Karpas-422 (cell line): Measurements from ENCODE around the gene BANP. TPM values are rescaled to one million over a fixed set of nuclear protein-coding genes. Genes with fewer than 3 reads are reported as not detected.
"Not testable (repeated sequence)": the region's sequence is repeated elsewhere in the genome, so short reads cannot be mapped to it uniquely, and the experiment has no call there.

Experiments used
- DNase-seq: peaks from one replicate; pipeline ENCODE4 v3.0.0-alpha.2; 2015
- H2AFZ ChIP-seq: fragments of 200-600 bp; sonication (generic); 2 replicates; pipeline ENCODE4 v1.6.1; 2014; ENCODE audit warnings: antibody characterized with exemption, low read length, mixed read lengths
- H3K27ac ChIP-seq: fragments of 200-600 bp; sonication (generic); 2 replicates; pipeline ENCODE4 v1.5.1; 2014; ENCODE audit warnings: mild to moderate bottlenecking, low read length, moderate library complexity
- H3K27me3 ChIP-seq: fragments of 200-600 bp; sonication (generic); 2 replicates; pipeline ENCODE4 v1.6.1; 2014; ENCODE audit warnings: low read length, mixed read lengths
- H3K36me3 ChIP-seq: fragments of 200-600 bp; sonication (generic); 2 replicates; pipeline ENCODE4 v1.6.1; 2014; ENCODE audit warnings: low read length, mixed read lengths; ENCODE audit not compliant: insufficient read depth
- H3K4me1 ChIP-seq: fragments of 200-600 bp; sonication (generic); 2 replicates; pipeline ENCODE4 v1.6.1; 2014; ENCODE audit warnings: mild to moderate bottlenecking, low read length, mixed read lengths
- H3K4me2 ChIP-seq: fragments of 200-600 bp; sonication (generic); 2 replicates; pipeline ENCODE4 v1.6.1; 2014; ENCODE audit warnings: low read length, low read depth, mild to moderate bottlenecking; ENCODE audit not compliant: poor library complexity, severe bottlenecking
- H3K4me3 ChIP-seq: fragments of 200-600 bp; sonication (generic); 2 replicates; pipeline ENCODE4 v1.5.1; 2014; ENCODE audit warnings: mild to moderate bottlenecking, antibody characterized with exemption, low read length, mixed read lengths
- H3K79me2 ChIP-seq: fragments of 200-600 bp; sonication (generic); 2 replicates; pipeline ENCODE4 v1.6.1; 2014; ENCODE audit warnings: mild to moderate bottlenecking, low read length, mixed read lengths
- H3K9ac ChIP-seq: fragments of 200-600 bp; sonication (generic); 2 replicates; pipeline ENCODE4 v1.6.0; 2014; ENCODE audit warnings: low read length
- H3K9me2 ChIP-seq: fragments of 200-600 bp; sonication (generic), shearing (Covaris generic); replicated peaks from 2 replicates; pipeline ENCODE4 v1.6.0; 2014; ENCODE audit warnings: mild to moderate bottlenecking, low read length, moderate library complexity; ENCODE audit not compliant: insufficient read depth
- H3K9me3 ChIP-seq: fragments of 300-700, 200-600 bp; sonication (generic); 2 replicates; pipeline ENCODE4 v1.6.1; 2014; ENCODE audit warnings: low read length, mixed read lengths
- H4K20me1 ChIP-seq: fragments of 200-600 bp; sonication (generic); 2 replicates; pipeline ENCODE4 v1.6.1; 2014; ENCODE audit warnings: mild to moderate bottlenecking, antibody characterized with exemption, low read length, low read depth; ENCODE audit not compliant: insufficient read depth
- total RNA-seq: library from RNA; depleted of rRNA; stranded (reverse); fragments of >200 nt; shearing (Covaris generic); gene quantifications from 2 replicates; pipeline ENCODE4 v1.2.3, GENCODE V29; 2014; ENCODE audit warnings: low replicate concordance

BANP gene
- total RNA-seq, 1 experiment from 2014 or later, result 36.5 TPM

- not testable (repeated sequence) for H2AFZ ChIP-seq, H3K9ac ChIP-seq, H3K36me3 ChIP-seq, H3K9me2 ChIP-seq, H3K4me2 ChIP-seq, H4K20me1 ChIP-seq, DNase-seq, H3K4me3 ChIP-seq, H3K27me3 ChIP-seq, H3K4me1 ChIP-seq, H3K27ac ChIP-seq, H3K79me2 ChIP-seq, H3K9me3 ChIP-seq
These were observed 150.4 kb downstream of the BANP start for GRCh38 chr16:88101623-88102105.

GRCh38 chr16:88102597-88102996 lies 151.4 kb downstream of the BANP start:
- H4K20me1 ChIP-seq, result no peaks in the 10 kb centered on the region
- H3K36me3 ChIP-seq, result no peaks in the 10 kb centered on the region
- H3K9me3 ChIP-seq, result no peaks in the 10 kb centered on the region
- H3K9ac ChIP-seq, result no peak overlapping the region
- no peaks in the 10 kb centered on the region for H3K79me2 ChIP-seq
- no peaks in the 10 kb centered on the region for H3K4me1 ChIP-seq
- H2AFZ ChIP-seq, result no peak overlapping the region
- no peak overlapping the region for H3K4me2 ChIP-seq
- H3K4me3 ChIP-seq, result no peak overlapping the region
- DNase-seq, result no peak
- H3K27ac ChIP-seq, result no peak overlapping the region
- H3K9me2 ChIP-seq, result no peaks in the 10 kb centered on the region
- no peaks in the 10 kb centered on the region for H3K27me3 ChIP-seq

GRCh38 chr16:88103011-88103410 lies 151.8 kb downstream of the BANP start:
- no peak overlapping the region for H3K4me3 ChIP-seq
- H3K27me3 ChIP-seq, result no peaks in the 10 kb centered on the region
- no peak overlapping the region for H2AFZ ChIP-seq
- H3K9me3 ChIP-seq, result no peaks in the 10 kb centered on the region
- DNase-seq, result no peak
- H3K27ac ChIP-seq, result no peak overlapping the region
- no peaks in the 10 kb centered on the region for H3K36me3 ChIP-seq
- H3K4me1 ChIP-seq, result no peaks in the 10 kb centered on the region
- H3K9ac ChIP-seq, result no peak overlapping the region
- no peak overlapping the region for H3K4me2 ChIP-seq
- no peaks in the 10 kb centered on the region for H4K20me1 ChIP-seq
- H3K79me2 ChIP-seq, result no peaks in the 10 kb centered on the region
- no peaks in the 10 kb centered on the region for H3K9me2 ChIP-seq

- Histone ChIP-seq H3K4me2 (no peak overlapping the region), H3K4me3 (no peak overlapping the region), H4K20me1 (no peaks in the 10 kb centered on the region)
These were observed 152.5 kb downstream of the BANP start for GRCh38 chr16:88103581-88104188.

GRCh38 chr16:88104363-88104762 lies 153.1 kb downstream of the BANP start:
- H3K36me3 ChIP-seq, H2AFZ ChIP-seq, H3K4me3 ChIP-seq, H4K20me1 ChIP-seq, H3K27ac ChIP-seq, DNase-seq, H3K27me3 ChIP-seq, H3K9me2 ChIP-seq, H3K4me1 ChIP-seq, H3K9me3 ChIP-seq, H3K79me2 ChIP-seq, H3K4me2 ChIP-seq, H3K9ac ChIP-seq: not testable (repeated sequence)

More at GRCh38 chr16:88103581-88104188, 152.5 kb downstream of the BANP start:
- Histone ChIP-seq H3K27me3 (no peaks in the 10 kb centered on the region), H3K9me3 (no peaks in the 10 kb centered on the region), H3K4me1 (no peaks in the 10 kb centered on the region), H3K9ac (no peak overlapping the region), H2AFZ (no peak overlapping the region), H3K9me2 (no peaks in the 10 kb centered on the region), H3K27ac (no peak overlapping the region), H3K79me2 (no peaks in the 10 kb centered on the region), H3K36me3 (no peaks in the 10 kb centered on the region)
- no peak for DNase-seq

- not testable (repeated sequence) for H3K36me3 ChIP-seq, H2AFZ ChIP-seq, H3K9me2 ChIP-seq, H4K20me1 ChIP-seq, H3K9me3 ChIP-seq, H3K4me1 ChIP-seq, H3K9ac ChIP-seq, H3K27ac ChIP-seq, H3K4me3 ChIP-seq, DNase-seq, H3K4me2 ChIP-seq, H3K79me2 ChIP-seq, H3K27me3 ChIP-seq
These were observed 154.4 kb downstream of the BANP start for GRCh38 chr16:88105574-88106140.

- H3K9ac ChIP-seq, H3K4me1 ChIP-seq, H3K9me2 ChIP-seq, H2AFZ ChIP-seq, H3K27ac ChIP-seq, H3K36me3 ChIP-seq, H3K4me3 ChIP-seq, H3K4me2 ChIP-seq, DNase-seq, H3K9me3 ChIP-seq, H3K27me3 ChIP-seq, H4K20me1 ChIP-seq, H3K79me2 ChIP-seq: not testable (repeated sequence)
These were observed 155.3 kb downstream of the BANP start for GRCh38 chr16:88106566-88106965.

GRCh38 chr16:88108762-88109161 lies 157.5 kb downstream of the BANP start:
- H3K9ac ChIP-seq, result no peak overlapping the region
- no peaks in the 10 kb centered on the region for H3K9me3 ChIP-seq
- H3K4me2 ChIP-seq, result no peak overlapping the region
- H3K36me3 ChIP-seq, result no peaks in the 10 kb centered on the region
- no peaks in the 10 kb centered on the region for H3K79me2 ChIP-seq
- H3K4me1 ChIP-seq, result no peaks in the 10 kb centered on the region
- no peaks in the 10 kb centered on the region for H4K20me1 ChIP-seq
- no peak for DNase-seq
- no peak overlapping the region for H2AFZ ChIP-seq
- H3K9me2 ChIP-seq, result no peaks in the 10 kb centered on the region
- no peak overlapping the region for H3K27ac ChIP-seq
- no peaks in the 10 kb centered on the region for H3K27me3 ChIP-seq
- no peak overlapping the region for H3K4me3 ChIP-seq
